Spleen (tissue), 7 donors: ENCODE results near the gene BIN1.

ENCODE experiments used
- POLR2AphosphoS5 ChIP-seq, 3 donors: sonication (generic); formaldehyde crosslinking; IDR thresholded peaks; one replicate each; pipeline ENCODE4 v1.5.1; 2017; ENCODE audit warnings: antibody characterized with exemption in 3 of 3
- TF ChIP-seq, protein P1 (sequence below), 11 experiments: fragments of 200-600 bp in 7 of 11; fragments of 450-650 bp in 4 of 11; sonication (generic) in 4 of 11; IDR thresholded peaks in 8 of 11; conservative IDR thresholded peaks in 3 of 11; 1 replicate in 7 of 11; 2 replicates in 4 of 11; pipeline versions ENCODE4 v1.4.0 to v1.8.0; 2016 to 2021; ENCODE audit warnings: antibody characterized with exemption in 11 of 11, inconsistent platforms in 4 of 11, mild to moderate bottlenecking in 1 of 11
- donor health status: DM: no; HTN: no; CAD: no; lungs with moderate emphysema.
- donor health status: DM: no; HTN: no; CAD: no.
- donor health status: DM: no; HTN: no; CAD: no.

DNA sequence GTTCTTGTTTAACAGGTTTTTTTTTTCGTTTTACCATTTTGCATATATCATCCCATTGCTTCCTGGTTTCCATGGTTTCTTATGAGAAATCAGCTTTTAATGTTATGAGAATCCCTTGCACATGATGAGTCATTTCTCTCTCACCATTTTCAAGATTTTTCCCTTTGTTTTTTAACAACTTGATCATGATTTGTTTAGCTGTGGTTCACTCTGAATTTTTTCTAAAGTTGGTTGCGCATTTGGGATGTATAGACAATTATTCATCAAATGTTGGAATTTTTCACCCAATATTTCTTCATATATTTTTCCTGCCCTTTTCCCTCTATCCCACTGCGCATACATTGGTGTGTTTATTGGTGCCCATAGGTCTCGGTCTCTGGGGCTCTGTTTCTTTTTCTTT lies 42.4 kb upstream of the BIN1 start:
- TF ChIP-seq, protein P1, sequence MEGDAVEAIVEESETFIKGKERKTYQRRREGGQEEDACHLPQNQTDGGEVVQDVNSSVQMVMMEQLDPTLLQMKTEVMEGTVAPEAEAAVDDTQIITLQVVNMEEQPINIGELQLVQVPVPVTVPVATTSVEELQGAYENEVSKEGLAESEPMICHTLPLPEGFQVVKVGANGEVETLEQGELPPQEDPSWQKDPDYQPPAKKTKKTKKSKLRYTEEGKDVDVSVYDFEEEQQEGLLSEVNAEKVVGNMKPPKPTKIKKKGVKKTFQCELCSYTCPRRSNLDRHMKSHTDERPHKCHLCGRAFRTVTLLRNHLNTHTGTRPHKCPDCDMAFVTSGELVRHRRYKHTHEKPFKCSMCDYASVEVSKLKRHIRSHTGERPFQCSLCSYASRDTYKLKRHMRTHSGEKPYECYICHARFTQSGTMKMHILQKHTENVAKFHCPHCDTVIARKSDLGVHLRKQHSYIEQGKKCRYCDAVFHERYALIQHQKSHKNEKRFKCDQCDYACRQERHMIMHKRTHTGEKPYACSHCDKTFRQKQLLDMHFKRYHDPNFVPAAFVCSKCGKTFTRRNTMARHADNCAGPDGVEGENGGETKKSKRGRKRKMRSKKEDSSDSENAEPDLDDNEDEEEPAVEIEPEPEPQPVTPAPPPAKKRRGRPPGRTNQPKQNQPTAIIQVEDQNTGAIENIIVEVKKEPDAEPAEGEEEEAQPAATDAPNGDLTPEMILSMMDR (IDR thresholded peaks at IDR 0.05 in 8 of 11, conservative IDR thresholded peaks at IDR 0.05 in 3 of 11): no peak
- TF ChIP-seq POLR2AphosphoS5 (IDR thresholded peaks at IDR 0.05): no peak
